DMS114 treated with DMSO at 0.1 percent for 48 hours (cell line): ENCODE results near the gene GPS2.

ENCODE experiments used
- DNase-seq: peaks from one replicate; lab custom pipeline; 2025; ENCODE audit not compliant: unreplicated experiment; lab: John Stamatoyannopoulos, UW

Gene GPS2

GRCh38 chr17:7318121-7318860 lies 3.1 kb upstream of the GPS2 start:
- DNase-seq: no peak

DNA sequence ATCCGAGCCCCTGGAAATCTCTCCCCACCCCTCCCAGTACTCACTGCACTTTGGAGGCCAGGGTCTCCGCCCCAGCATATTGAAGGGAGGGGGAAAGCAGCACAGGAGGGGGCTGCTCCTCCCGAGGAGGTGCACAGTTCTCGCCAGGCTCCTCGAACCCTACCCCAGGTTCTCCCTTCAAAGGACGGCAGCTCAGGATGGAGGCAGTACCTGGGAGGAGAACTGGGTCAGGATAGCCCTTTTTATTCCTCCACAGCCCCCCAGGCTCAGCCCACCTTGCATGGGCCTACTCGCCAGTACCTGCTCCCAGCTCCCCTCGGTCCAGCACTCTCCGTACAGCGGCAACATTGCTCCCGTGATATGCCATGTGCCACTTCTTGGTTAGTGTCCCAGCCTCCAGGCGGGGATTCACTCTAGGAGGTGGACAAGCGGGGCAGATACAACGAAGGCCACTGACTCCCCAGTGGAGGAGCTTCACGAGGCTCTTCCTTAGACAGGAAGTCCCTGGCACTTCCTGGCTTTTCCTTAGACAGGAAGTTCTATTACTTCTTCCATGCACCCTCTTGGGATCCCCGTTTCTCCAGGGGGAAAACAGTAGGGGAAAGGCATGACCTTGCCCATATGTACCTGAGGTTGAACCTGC lies 2.1 kb upstream of the GPS2 start:
- DNase-seq: no peak

DNA sequence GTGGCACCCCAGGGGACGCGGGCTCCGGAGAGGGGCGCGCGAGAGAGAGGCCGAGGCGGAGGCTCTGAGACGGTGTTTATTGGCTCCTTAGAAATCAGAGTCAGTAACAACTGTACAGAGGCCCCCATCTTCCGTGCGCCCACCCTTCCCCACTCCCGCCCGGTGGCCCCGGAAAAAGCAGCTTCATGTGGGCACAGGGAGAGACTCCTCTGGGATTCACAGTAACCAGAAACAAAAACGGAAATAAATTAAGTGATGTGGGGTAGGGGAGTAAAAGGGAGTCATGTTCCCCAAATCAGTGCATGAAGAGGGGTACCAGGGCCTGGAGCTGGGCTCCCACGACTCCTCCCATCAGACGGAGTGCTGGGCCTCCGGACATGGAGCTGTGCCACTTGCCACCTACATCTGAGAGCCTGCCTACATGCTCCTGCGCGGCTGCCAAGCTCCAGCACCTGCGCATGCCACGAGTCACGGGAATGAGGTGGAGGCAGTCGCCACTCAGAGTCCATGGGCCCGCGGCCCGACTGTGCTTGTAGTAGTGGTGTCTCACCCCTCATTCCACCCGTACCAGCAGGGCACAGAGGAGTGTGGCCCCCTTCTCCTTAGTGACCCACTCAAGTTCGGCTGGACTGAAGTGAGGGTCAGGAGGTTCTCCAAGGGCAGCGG lies 543 bp upstream of the GPS2 start:
- DNase-seq: no peak

- no peak for DNase-seq
Measured at GRCh38 chr17:7313890-7314718, 1.1 kb downstream of the GPS2 start.

- peak; percentile 48 for DNase-seq
Measured at GRCh38 chr17:7313088-7313889, 1.9 kb downstream of the GPS2 start.

DNA sequence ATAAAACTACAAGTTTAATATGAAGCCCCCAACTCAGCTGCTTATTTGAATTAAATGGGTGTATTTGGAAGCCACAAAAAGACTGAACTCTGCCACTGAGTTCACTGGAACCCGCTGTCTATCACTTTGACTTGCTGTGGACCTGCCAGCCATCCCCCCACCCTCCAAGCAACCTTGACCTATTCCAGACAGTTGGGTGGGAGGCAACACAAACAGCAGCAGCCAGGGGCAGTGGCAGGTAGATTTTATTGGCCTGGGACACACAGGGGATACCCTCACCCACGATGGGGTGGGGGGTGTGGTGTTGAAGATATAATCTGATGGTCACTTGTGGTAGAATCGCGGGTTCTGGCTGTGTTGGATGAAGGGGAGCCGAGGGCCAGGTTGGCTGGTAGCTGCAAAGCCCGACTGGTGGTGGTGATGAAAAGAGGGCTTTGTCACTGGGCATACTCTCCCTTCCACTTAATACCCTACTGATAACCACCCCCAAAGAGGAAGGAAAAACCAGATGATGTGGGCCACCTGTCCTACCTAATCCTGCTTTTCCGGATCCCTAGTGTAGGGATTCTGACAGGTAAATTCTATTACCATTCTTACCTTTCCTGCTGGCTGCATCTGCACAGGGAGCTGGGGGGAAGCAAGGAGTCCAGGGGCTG lies 2.6 kb downstream of the GPS2 start:
- DNase-seq: no peak

- DNase-seq: no peak
Measured at GRCh38 chr17:7311110-7311705, 4.0 kb downstream of the GPS2 start.

- DNase-seq: no peak
Measured at GRCh38 chr17:7309628-7310027, 5.5 kb downstream of the GPS2 start.

DNA sequence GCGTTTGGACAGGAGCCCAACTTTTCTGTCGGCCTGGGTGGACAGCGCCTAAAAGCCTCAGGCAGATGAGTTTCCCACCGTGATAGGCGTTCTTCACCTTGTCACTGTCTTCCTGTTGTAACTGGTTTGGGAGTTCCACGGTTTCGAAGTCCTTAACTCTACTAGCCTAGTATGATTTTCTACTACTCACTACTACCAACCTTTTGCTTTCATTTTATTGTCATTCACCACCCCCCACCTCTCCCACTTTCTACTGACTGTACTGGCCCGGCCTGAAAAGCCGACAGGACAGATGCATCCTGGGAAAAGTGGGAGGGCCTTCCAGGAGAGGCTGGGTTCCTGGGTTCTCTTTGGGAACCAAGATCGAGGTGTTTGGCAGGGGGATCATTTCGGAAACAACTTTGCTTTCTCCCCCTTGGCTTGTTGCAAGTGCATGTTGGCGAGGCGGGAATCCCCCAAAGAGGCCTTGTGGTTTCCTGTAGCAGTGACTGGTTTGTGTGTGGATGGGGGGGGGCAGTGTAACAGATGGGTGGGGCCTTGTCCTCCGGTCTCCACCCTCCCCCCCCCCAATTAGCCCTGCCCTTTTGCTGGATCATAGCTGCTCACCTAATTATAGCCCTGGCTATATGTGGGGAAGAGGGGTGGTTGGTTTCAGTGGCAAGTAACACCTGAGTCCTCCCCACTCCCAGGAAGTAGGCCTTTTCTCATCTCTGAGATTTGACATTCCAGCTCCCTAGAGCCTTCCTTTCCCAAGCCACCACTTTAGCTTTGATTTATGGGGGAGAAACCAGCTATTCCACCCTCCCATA lies 6.3 kb downstream of the GPS2 start:
- peak; percentile 81 for DNase-seq

GRCh38 chr17:7307686-7308624 lies 7.2 kb downstream of the GPS2 start:
- no peak for DNase-seq

DNA sequence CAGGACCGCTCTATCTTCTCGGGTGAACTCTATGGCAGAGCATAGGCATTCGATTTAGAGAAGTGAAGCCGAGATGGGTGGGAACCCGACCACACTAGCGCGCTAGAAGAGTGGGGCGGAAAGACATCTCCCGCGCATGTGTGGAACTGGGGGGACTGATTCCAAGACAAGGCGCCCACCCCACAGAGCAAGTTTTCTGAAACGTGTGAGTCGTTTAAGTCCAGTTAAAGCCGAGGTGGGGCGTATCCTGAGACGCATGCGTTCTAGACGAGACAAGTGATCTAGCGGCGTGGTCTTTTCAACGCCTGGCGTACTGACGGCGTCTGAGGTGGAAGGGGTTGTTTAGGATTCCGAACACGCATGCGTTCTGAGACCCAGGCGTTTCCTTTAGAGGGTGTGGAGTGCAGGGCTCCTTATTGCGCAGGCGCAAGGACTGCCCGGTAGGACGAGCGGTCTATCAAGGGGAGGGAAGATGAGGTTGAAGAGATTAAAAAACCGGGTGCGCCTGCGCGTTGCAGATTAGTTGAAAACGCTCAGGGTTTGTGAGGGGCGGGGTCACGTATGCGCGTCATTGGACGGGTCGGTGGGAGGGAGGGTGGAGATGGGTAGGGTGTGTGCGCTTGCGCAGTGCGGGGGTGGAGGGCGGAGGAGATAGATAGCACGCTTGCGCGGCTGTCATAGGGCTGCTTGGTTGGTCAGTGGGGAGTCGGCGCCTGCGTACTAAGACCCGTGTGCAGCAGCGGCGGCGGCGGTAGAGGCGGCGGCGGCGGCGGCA lies 8.1 kb downstream of the GPS2 start, which contains the start of gene EIF5A:
Gene EIF5A (plus strand): TSS at position 718 of the 775 bp plus-strand sequence. CDS start 2,008 bp downstream, outside the sequence.
- peak; percentile 100 for DNase-seq

DNA sequence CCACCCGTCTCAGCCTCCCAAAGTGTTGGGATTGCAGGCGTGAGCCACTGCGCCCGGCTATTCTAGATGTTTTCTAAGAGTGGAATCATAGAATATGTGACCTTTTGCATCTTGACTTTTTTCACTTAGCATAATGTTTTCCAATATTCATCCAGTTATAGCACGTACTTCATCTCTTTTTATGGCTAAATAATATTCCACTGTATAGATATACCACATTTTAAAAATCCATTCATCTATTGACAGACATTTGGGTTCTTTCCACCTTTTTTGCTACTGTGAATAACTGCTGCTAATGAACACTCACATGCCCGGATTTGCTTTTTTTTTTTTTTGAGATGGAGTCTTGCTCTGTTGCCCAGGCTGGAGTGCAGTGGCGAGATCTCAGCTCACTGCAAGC lies 11.0 kb downstream of the GPS2 start:
- DNase-seq: no peak

GRCh38 chr17:7296189-7296861 lies 18.8 kb downstream of the GPS2 start:
- peak; percentile 65 for DNase-seq

DNA sequence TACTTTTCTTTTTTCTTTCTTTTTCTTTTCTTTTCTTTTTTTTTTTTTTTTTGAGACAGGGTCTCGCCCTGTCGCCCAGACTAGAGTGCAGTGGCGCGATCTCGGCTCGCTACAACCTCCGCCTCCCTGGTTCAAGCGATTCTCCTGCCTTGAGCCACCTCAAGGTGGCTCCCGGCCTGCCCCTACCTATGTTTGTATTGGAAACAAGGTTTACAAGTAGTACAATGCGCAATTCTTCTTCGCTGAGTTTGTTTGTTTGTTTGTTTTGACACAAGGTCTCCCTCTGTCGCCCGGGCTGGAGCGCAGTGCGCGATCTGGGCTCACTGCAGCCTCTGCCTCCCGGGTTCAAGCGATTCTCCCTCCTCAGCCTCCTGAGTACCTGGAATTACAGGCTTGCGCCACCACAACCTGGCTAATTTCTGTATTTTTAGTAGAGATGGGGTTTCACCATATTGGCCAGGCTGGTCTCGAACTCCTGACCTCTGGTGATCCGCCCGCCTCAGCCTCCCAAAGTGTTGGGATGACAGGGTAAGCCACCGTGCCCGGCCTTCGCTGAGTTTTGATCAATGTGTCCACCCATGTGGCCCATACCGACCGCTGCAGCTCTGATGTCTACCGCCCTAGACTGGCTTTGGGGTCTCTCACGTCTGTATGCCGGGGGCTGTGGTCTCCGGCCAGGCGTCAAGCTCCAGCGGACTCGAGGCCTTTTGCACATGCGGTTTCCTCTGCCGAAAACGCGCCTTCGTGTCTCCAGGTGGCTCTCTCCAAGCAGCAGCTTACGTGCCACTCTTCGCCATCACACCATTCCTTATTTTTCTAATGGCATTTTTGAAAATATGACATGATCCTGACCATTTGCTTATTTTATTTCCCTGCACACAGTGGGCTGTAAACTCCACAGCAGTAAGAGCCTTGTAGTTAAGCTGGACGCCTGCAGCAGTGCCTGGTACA lies 19.7 kb downstream of the GPS2 start:
- DNase-seq: no peak

- peak; percentile 70 for DNase-seq
Measured at GRCh38 chr17:7294614-7295153, 20.5 kb downstream of the GPS2 start, which contains the start of gene YBX2. Gene YBX2 (minus strand): TSS chr17:7294639. CDS start chr17:7294500, 139 bp downstream.
